Fibroblast of lung (primary cell): Measurements from ENCODE around the gene LRP8. TPM values are rescaled to one million over a fixed set of nuclear protein-coding genes. Genes with fewer than 3 reads are reported as not detected.
"Not testable (repeated sequence)": the region's sequence is repeated elsewhere in the genome, so short reads cannot be mapped to it uniquely, and the experiment has no call there.

Experiments used
- DNase-seq, 2 donors: peaks; one replicate each; pipeline versions ENCODE4 v3.0.0 to v3.0.0-alpha.2; 2010; ENCODE audit warnings: low read depth in 2 of 2
- H2AFZ ChIP-seq: 2 replicates; pipeline ENCODE4 v1.5.1; 2012; ENCODE audit warnings: low read length, control low read depth, inconsistent platforms
- H3K27ac ChIP-seq: 2 replicates; pipeline ENCODE4 v1.5.1; 2011; ENCODE audit warnings: low read length, control low read depth; ENCODE audit not compliant: insufficient read depth
- H3K27me3 ChIP-seq: 2 replicates; pipeline ENCODE4 v1.5.1; 2011; ENCODE audit warnings: mild to moderate bottlenecking, low read length; ENCODE audit not compliant: control insufficient read depth, insufficient read depth
- H3K36me3 ChIP-seq: 2 replicates; pipeline ENCODE4 v1.5.1; 2011; ENCODE audit warnings: low read length; ENCODE audit not compliant: control insufficient read depth, insufficient read depth
- H3K4me1 ChIP-seq: 2 replicates; pipeline ENCODE4 v1.5.1; 2011; ENCODE audit warnings: low read length; ENCODE audit not compliant: control insufficient read depth, insufficient read depth; ENCODE audit errors: extremely low read depth
- H3K4me2 ChIP-seq: 2 replicates; pipeline ENCODE4 v1.5.1; 2011; ENCODE audit warnings: low read length, control low read depth; ENCODE audit not compliant: insufficient read depth; ENCODE audit errors: extremely low read depth
- H3K4me3 ChIP-seq, 4 experiments: fragments of 200-600 bp in 1 of 4; sonication (generic) in 1 of 4; replicated peaks in 1 of 4; 2 replicates each; pipeline ENCODE4 v1.5.1; 2011 to 2016; ENCODE audit warnings: low read length in 4 of 4, low read depth in 3 of 4, mild to moderate bottlenecking in 3 of 4, control low read depth in 2 of 4, inconsistent platforms in 1 of 4, mixed read lengths in 1 of 4; ENCODE audit not compliant: insufficient read depth in 1 of 4; ENCODE audit errors: control extremely low read depth in 1 of 4
- H3K79me2 ChIP-seq: 2 replicates; pipeline ENCODE4 v1.5.1; 2012; ENCODE audit warnings: mild to moderate bottlenecking, low read length, inconsistent platforms; ENCODE audit not compliant: control insufficient read depth, insufficient read depth
- H3K9ac ChIP-seq: 2 replicates; pipeline ENCODE4 v1.5.1; 2011; ENCODE audit warnings: mild to moderate bottlenecking, low read length, control low read depth; ENCODE audit not compliant: insufficient read depth
- H3K9me3 ChIP-seq: 2 replicates; pipeline ENCODE4 v1.5.1; 2012; ENCODE audit warnings: low read depth, low read length; ENCODE audit not compliant: control insufficient read depth, insufficient read depth
- H4K20me1 ChIP-seq: 2 replicates; pipeline ENCODE4 v1.5.1; 2011; ENCODE audit warnings: low read length; ENCODE audit not compliant: control insufficient read depth, insufficient read depth; ENCODE audit errors: extremely low read depth
- EZH2 ChIP-seq: IDR thresholded peaks from 2 replicates; pipeline ENCODE4 v1.5.1; 2012; ENCODE audit warnings: low read length, control low read depth, mild to moderate bottlenecking; ENCODE audit errors: missing control alignments
- polyA plus RNA-seq, 2 donors: library from polyadenylated mRNA; depleted of rRNA in 1 of 2; stranded (reverse) in 1 of 2; unstranded in 1 of 2; fragments of >200 nt; gene quantifications; 2 replicates each; pipeline ENCODE4 v1.2.1, GENCODE V29; 2011 to 2012; ENCODE audit warnings: missing spikeins in 1 of 2
- total RNA-seq: library from RNA; depleted of rRNA; stranded (reverse); fragments of >200 nt; gene quantifications from 2 replicates; pipeline ENCODE4 v1.2.1, GENCODE V29; 2014
- TF ChIP-seq, protein P1 (sequence below), 2 donors: IDR thresholded peaks in 1 of 2; conservative IDR thresholded peaks in 1 of 2; 1 replicate in 1 of 2; 2 replicates in 1 of 2; pipeline ENCODE4 v1.5.1; 2011 to 2012; ENCODE audit warnings: low read length in 2 of 2, control low read depth in 1 of 2, inconsistent platforms in 1 of 2, low read depth in 1 of 2, mild to moderate bottlenecking in 1 of 2

The LRP8 gene
- total and polyA plus RNA-seq, 2 donors (not counting 1 experiment from before 2014, with no cell fraction given), result 8.4 to 10.3 TPM

DNA sequence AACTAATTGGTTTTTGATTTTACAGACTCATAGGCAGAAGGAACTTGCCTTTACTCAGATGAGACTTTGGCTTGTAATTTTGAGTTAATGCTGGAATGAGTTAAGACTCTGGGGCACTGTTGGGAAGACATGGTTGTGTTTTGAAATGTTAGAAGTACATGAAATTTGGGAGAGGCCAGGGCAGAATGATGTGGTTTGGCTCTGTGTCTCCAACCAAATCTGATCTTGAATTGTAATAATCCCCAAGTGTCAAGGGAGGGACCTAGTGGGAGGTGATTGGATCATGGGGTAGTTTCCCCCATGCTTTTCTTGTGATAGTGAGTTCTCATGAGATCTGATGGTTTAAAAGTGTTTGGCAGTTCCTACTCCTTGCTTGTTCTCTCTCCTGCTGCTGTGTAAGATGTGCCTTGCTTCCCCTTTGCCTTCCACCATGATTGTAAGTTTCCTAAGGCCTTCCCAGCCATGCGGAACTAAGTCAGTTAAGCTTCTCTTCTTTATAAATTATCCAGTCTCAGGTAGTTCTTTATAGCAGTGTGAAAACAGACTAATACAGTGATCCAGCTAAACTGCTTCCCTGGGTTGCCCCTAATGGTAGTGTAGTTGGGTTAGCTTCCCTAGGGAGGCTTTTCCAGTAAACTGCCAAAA is 121.0 kb downstream of the LRP8 start:
- H3K4me1 ChIP-seq, result no peaks in the 10 kb centered on the region
- no peaks in the 10 kb centered on the region for H3K27me3 ChIP-seq
- TF ChIP-seq EZH2, result no peak
- TF ChIP-seq, protein P1, sequence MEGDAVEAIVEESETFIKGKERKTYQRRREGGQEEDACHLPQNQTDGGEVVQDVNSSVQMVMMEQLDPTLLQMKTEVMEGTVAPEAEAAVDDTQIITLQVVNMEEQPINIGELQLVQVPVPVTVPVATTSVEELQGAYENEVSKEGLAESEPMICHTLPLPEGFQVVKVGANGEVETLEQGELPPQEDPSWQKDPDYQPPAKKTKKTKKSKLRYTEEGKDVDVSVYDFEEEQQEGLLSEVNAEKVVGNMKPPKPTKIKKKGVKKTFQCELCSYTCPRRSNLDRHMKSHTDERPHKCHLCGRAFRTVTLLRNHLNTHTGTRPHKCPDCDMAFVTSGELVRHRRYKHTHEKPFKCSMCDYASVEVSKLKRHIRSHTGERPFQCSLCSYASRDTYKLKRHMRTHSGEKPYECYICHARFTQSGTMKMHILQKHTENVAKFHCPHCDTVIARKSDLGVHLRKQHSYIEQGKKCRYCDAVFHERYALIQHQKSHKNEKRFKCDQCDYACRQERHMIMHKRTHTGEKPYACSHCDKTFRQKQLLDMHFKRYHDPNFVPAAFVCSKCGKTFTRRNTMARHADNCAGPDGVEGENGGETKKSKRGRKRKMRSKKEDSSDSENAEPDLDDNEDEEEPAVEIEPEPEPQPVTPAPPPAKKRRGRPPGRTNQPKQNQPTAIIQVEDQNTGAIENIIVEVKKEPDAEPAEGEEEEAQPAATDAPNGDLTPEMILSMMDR (conservative IDR thresholded peaks at IDR 0.05 in 1 of 2, IDR thresholded peaks at IDR 0.05 in 1 of 2; ENCODE audit: low read depth in 1 of 2, low read length in 2 of 2), result no peak
- H3K9ac ChIP-seq, result no peak overlapping the region
- peaks cover 18% of the 10 kb centered on the region for H3K36me3 ChIP-seq
- no peak overlapping the region for H3K4me2 ChIP-seq
- H3K4me3 ChIP-seq, result no peak overlapping the region
- no peaks in the 10 kb centered on the region for H4K20me1 ChIP-seq
- H2AFZ ChIP-seq, result no peak overlapping the region
- H3K27ac ChIP-seq, result no peak overlapping the region
- no peaks in the 10 kb centered on the region for H3K79me2 ChIP-seq
- DNase-seq, result no peak
- H3K9me3 ChIP-seq, result no peaks in the 10 kb centered on the region

DNA sequence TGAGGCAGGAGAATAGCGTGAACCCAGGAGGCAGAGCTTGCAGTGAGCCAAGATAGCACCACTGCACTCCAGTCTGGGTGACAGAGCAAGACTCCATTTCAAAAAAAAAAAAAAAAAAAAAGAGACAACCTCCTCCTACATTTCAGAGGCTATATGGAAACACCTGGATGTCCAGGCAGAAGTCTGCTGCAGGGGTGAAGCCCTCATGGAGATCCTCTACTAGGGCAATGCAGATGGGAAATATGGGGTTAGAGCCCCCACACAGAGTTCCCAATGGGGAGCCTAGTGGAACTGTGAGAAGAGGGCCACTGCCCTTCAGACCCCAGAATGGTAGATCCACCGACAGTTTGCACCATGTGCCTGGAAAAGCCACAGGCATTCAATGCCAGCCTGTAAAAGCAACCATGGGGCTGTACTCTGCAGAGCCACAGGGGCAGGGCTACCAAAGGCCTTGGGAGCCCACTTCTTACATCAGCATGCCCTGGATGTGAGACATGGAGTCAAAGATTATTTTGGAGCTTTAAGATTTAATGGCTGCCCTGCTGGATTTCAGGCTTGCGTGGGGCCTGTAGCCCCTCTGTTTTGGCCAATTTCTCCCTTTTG is 121.7 kb downstream of the LRP8 start:
- not testable (repeated sequence) for DNase-seq, H4K20me1 ChIP-seq, H3K4me1 ChIP-seq, H3K27me3 ChIP-seq, H3K27ac ChIP-seq, H3K9me3 ChIP-seq, H3K9ac ChIP-seq, H3K79me2 ChIP-seq, H3K4me2 ChIP-seq, H2AFZ ChIP-seq, H3K4me3 ChIP-seq
- peaks cover 18% of the 10 kb centered on the region for H3K36me3 ChIP-seq

DNA sequence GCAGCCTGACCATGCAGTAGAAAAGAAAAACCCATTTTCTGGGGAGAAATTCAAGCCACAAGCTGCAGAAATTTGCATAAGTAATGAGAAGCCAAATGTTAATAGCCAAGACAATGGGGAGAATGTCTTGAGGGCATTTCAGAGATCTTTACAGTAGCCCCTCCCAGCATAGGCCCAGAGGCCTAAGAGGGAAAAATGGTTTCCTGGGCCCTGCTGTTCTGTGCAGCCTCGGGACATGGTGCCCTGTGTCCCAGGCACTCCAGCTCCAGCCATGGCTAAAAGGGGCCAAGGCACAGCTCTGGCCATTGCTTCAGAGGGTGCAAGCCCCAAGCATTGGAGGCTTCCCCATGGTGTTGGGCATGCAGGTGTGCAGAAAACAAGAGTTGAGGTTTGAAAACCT is 122.4 kb downstream of the LRP8 start:
- H3K27ac ChIP-seq, H3K27me3 ChIP-seq, H3K4me3 ChIP-seq, H3K9me3 ChIP-seq, H3K9ac ChIP-seq, DNase-seq, H4K20me1 ChIP-seq, H3K4me2 ChIP-seq, H2AFZ ChIP-seq, H3K4me1 ChIP-seq, H3K79me2 ChIP-seq: not testable (repeated sequence)
- H3K36me3 ChIP-seq, result peaks cover 12% of the 10 kb centered on the region

DNA sequence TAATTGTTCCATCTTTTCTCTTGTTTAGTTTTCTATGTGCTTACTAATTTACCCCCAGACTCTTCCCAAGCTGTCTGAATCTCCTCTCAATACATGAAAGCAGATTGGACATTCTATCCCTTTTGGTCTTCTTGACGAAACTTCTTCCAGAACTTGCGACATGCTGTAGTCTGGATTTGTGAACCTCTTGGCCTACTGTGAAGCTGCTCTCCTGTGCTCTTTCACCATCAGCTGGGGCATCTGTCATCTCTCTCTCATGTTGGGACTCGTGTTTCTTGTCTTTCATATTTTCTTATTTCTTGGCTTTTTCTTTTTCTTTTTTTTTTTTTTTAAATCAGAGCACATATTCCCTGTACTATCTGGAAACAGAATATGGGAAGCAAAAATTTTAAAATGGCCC is 124.4 kb downstream of the LRP8 start:
- no peak overlapping the region for H3K9ac ChIP-seq
- TF ChIP-seq EZH2, result no peak
- TF ChIP-seq, protein P1 (conservative IDR thresholded peaks at IDR 0.05 in 1 of 2, IDR thresholded peaks at IDR 0.05 in 1 of 2; ENCODE audit: low read depth in 1 of 2, low read length in 2 of 2), result no peak
- H3K79me2 ChIP-seq, result no peaks in the 10 kb centered on the region
- no peaks in the 10 kb centered on the region for H3K27me3 ChIP-seq
- DNase-seq, result no peak
- no peaks in the 10 kb centered on the region for H3K9me3 ChIP-seq
- no peak overlapping the region for H2AFZ ChIP-seq
- H3K27ac ChIP-seq, result no peak overlapping the region
- H3K4me1 ChIP-seq, result peaks cover under 1% of the 10 kb centered on the region
- H3K36me3 ChIP-seq, result peaks cover 5% of the 10 kb centered on the region
- H4K20me1 ChIP-seq, result no peaks in the 10 kb centered on the region
- H3K4me3 ChIP-seq, result no peak overlapping the region
- H3K4me2 ChIP-seq, result no peak overlapping the region
